Body of pancreas (tissue), 4 donors: Measurements from ENCODE around the gene MAPK8.

Source experiments
- CTCF ChIP-seq, 7 experiments: fragments of 450-650 bp in 4 of 7; fragments of 200-600 bp in 3 of 7; sonication (generic) in 3 of 7; IDR thresholded peaks; one replicate each; pipeline ENCODE4 v1.5.1; 2016 to 2019; ENCODE audit warnings: antibody characterized with exemption in 7 of 7
- POLR2A ChIP-seq, 3 donors: fragments of 450-650 bp; IDR thresholded peaks; one replicate each; pipeline ENCODE4 v1.6.1; 2016; ENCODE audit warnings: antibody characterized with exemption in 3 of 3, mild to moderate bottlenecking in 2 of 3

- TF ChIP-seq CTCF (IDR thresholded peaks at IDR 0.05) (no peak), POLR2A (IDR thresholded peaks at IDR 0.05) (no peak)
Measured at GRCh38 chr10:48455055-48455391, 148.5 kb downstream of the MAPK8 start.
